ENCODE results near the gene CCNK.

The CCNK gene

GRCh38 chr14:99556134-99556791 lies 75.1 kb downstream of the CCNK start:
- DNase-seq, result no peak

GRCh38 chr14:99559286-99559990 lies 78.2 kb downstream of the CCNK start:
- no peak for DNase-seq

GRCh38 chr14:99560403-99560802 lies 79.2 kb downstream of the CCNK start:
- no peak for DNase-seq

GRCh38 chr14:99560922-99561683 lies 79.9 kb downstream of the CCNK start:
- no peak for DNase-seq

- DNase-seq, result no peak
Measured at GRCh38 chr14:99561864-99562263, 80.7 kb downstream of the CCNK start.
